Measurements from ENCODE around the gene CDHR3. TPM values are rescaled to one million over a fixed set of nuclear protein-coding genes. Genes with fewer than 3 reads are reported as not detected.

The CDHR3 gene
- polyA plus RNA-seq, 1 donor from 2014 or later: 2.9 TPM

GRCh38 chr7:106022193-106022821 lies 59.2 kb downstream of the CDHR3 start:
- Histone ChIP-seq H3F3A (ENCODE audit: insufficient read depth, low read length, poor library complexity, severe bottlenecking) (no peaks in the 10 kb centered on the region), H3K79me2 (replicated peaks; ENCODE audit: insufficient read depth, low read length) (no peaks in the 10 kb centered on the region), H3K27ac (ENCODE audit: low read length) (no peak overlapping the region), H3K4me2 (ENCODE audit: low read length) (no peak overlapping the region), H3K9me3 (ENCODE audit: low read length) (no peaks in the 10 kb centered on the region), H3K9me2 (ENCODE audit: insufficient read depth, low read length) (no peaks in the 10 kb centered on the region), H3K9ac (ENCODE audit: low read length) (no peak overlapping the region), H2AFZ (ENCODE audit: low read depth, low read length) (no peak overlapping the region), H3K27me3 (ENCODE audit: insufficient read depth, low read depth, low read length) (no peaks in the 10 kb centered on the region), H4K20me1 (ENCODE audit: insufficient read depth) (no peaks in the 10 kb centered on the region), H3K4me3 (ENCODE audit: low read length) (no peak overlapping the region), H3K36me3 (ENCODE audit: insufficient read depth, low read length) (no peaks in the 10 kb centered on the region)
- TF ChIP-seq SMC3 (conservative IDR thresholded peaks at IDR 0.05; ENCODE audit: poor library complexity) (no peak), MXI1 (conservative IDR thresholded peaks at IDR 0.05; ENCODE audit: poor library complexity, severe bottlenecking) (no peak), POLR2AphosphoS5 (IDR thresholded peaks at IDR 0.05) (no peak), EP300 (conservative IDR thresholded peaks at IDR 0.05; ENCODE audit: poor library complexity, severe bottlenecking) (peak; percentile 30)

DNA sequence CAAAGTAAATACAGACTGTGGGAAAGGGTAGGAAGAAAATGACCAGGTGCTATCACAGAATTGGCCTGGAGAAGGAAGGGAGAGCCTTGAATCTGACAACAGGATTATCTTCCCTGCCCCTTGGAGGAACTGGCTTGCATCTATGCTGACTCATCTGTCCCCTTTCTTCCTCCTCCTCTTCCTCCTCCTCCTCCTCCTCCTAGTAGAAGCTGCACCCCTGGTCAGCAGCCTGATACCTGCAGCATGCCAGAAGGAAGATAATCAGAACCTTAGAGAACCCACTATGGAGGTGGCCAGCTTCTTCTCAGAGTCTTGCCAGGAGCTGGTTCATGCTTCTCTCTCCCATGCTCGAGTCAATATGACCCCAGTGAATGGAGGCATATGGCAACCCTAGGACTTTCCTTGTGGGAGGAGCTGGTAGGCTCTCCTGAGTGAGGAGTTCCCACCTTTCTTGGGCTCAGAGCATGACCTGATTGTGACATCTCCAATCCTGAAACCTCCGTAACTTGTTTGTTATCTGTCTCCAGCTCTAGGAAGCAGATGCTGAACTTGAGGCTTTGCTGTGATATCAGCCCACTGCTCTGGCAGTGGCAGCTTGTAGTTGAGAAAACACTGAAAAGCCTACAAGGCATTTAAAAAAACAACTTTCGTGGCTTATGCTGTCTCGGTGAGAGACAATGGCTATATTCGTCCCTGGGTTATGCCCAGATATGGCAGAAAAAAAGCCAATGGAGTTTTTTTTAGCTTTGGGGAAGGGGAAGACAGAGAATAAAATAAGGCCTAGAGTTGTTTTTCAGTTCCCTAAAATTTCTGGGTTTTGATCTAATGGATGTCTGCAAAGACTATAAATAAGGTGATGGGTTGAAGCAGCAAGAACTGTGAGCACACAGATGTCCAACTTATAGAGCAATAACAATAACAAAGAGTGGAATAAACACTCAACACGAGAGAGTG lies 60.6 kb downstream of the CDHR3 start:
- no peak overlapping the region for H2AFZ ChIP-seq (ENCODE audit: low read depth, low read length)
- no peaks in the 10 kb centered on the region for H3K9me2 ChIP-seq (ENCODE audit: insufficient read depth, low read length)
- H3K4me2 ChIP-seq (ENCODE audit: low read length): no peak overlapping the region
- H3K9ac ChIP-seq (ENCODE audit: low read length): no peak overlapping the region
- no peaks in the 10 kb centered on the region for H4K20me1 ChIP-seq (ENCODE audit: insufficient read depth)
- H3K27ac ChIP-seq (ENCODE audit: low read length): no peak overlapping the region
- H3K9me3 ChIP-seq (ENCODE audit: low read length): no peaks in the 10 kb centered on the region
- H3K27me3 ChIP-seq (ENCODE audit: insufficient read depth, low read depth, low read length): no peaks in the 10 kb centered on the region
- H3F3A ChIP-seq (ENCODE audit: insufficient read depth, low read length, poor library complexity, severe bottlenecking): no peaks in the 10 kb centered on the region
- TF ChIP-seq, protein P1, sequence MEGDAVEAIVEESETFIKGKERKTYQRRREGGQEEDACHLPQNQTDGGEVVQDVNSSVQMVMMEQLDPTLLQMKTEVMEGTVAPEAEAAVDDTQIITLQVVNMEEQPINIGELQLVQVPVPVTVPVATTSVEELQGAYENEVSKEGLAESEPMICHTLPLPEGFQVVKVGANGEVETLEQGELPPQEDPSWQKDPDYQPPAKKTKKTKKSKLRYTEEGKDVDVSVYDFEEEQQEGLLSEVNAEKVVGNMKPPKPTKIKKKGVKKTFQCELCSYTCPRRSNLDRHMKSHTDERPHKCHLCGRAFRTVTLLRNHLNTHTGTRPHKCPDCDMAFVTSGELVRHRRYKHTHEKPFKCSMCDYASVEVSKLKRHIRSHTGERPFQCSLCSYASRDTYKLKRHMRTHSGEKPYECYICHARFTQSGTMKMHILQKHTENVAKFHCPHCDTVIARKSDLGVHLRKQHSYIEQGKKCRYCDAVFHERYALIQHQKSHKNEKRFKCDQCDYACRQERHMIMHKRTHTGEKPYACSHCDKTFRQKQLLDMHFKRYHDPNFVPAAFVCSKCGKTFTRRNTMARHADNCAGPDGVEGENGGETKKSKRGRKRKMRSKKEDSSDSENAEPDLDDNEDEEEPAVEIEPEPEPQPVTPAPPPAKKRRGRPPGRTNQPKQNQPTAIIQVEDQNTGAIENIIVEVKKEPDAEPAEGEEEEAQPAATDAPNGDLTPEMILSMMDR (IDR thresholded peaks at IDR 0.05; ENCODE audit: poor library complexity, severe bottlenecking): no peak
- TF ChIP-seq MXI1 (conservative IDR thresholded peaks at IDR 0.05; ENCODE audit: poor library complexity, severe bottlenecking): no peak
- no peak for TF ChIP-seq SMC3 (conservative IDR thresholded peaks at IDR 0.05; ENCODE audit: poor library complexity)
- no peak for TF ChIP-seq RAD21 (conservative IDR thresholded peaks at IDR 0.05)
- no peak for TF ChIP-seq EZH2 (IDR thresholded peaks at IDR 0.05; ENCODE audit: borderline replicate concordance, insufficient read depth, low read length, poor library complexity, severe bottlenecking)
- TF ChIP-seq EP300 (conservative IDR thresholded peaks at IDR 0.05; ENCODE audit: poor library complexity, severe bottlenecking): no peak
- no peak for TF ChIP-seq TAF1 (IDR thresholded peaks at IDR 0.05; ENCODE audit: low read depth)
- TF ChIP-seq, protein P2, sequence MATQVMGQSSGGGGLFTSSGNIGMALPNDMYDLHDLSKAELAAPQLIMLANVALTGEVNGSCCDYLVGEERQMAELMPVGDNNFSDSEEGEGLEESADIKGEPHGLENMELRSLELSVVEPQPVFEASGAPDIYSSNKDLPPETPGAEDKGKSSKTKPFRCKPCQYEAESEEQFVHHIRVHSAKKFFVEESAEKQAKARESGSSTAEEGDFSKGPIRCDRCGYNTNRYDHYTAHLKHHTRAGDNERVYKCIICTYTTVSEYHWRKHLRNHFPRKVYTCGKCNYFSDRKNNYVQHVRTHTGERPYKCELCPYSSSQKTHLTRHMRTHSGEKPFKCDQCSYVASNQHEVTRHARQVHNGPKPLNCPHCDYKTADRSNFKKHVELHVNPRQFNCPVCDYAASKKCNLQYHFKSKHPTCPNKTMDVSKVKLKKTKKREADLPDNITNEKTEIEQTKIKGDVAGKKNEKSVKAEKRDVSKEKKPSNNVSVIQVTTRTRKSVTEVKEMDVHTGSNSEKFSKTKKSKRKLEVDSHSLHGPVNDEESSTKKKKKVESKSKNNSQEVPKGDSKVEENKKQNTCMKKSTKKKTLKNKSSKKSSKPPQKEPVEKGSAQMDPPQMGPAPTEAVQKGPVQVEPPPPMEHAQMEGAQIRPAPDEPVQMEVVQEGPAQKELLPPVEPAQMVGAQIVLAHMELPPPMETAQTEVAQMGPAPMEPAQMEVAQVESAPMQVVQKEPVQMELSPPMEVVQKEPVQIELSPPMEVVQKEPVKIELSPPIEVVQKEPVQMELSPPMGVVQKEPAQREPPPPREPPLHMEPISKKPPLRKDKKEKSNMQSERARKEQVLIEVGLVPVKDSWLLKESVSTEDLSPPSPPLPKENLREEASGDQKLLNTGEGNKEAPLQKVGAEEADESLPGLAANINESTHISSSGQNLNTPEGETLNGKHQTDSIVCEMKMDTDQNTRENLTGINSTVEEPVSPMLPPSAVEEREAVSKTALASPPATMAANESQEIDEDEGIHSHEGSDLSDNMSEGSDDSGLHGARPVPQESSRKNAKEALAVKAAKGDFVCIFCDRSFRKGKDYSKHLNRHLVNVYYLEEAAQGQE (IDR thresholded peaks at IDR 0.05; ENCODE audit: borderline replicate concordance): no peak
- no peak for TF ChIP-seq POLR2AphosphoS5 (IDR thresholded peaks at IDR 0.05)
- H3K4me3 ChIP-seq (ENCODE audit: low read length): no peak overlapping the region
- no peaks in the 10 kb centered on the region for H3K79me2 ChIP-seq (replicated peaks; ENCODE audit: insufficient read depth, low read length)
- H3K36me3 ChIP-seq (ENCODE audit: insufficient read depth, low read length): no peaks in the 10 kb centered on the region
